ENCODE results near the gene KDM4B.

KDM4B gene

DNA sequence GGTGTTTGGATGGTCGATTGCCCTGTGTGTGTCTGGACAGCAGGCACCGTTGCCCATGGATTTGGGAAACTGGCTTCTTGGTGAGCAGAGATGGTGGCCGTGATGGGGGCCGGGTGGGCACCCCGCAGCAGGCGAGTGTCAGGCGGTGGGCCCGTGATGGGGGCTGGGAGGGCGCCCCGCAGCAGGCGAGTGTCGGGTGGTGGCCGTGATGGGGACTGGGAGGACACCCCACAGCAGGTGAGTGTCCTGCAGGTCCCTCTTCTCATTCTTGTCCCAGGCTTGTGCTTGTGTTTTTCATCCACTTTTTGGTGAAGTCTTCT is 86.5 kb downstream of the KDM4B start:
- no peak overlapping the region for H3K4me3 ChIP-seq (ENCODE audit: low read depth, low read length)
- DNase-seq (ENCODE audit: low read depth) = no peak
- TF ChIP-seq, protein P1, sequence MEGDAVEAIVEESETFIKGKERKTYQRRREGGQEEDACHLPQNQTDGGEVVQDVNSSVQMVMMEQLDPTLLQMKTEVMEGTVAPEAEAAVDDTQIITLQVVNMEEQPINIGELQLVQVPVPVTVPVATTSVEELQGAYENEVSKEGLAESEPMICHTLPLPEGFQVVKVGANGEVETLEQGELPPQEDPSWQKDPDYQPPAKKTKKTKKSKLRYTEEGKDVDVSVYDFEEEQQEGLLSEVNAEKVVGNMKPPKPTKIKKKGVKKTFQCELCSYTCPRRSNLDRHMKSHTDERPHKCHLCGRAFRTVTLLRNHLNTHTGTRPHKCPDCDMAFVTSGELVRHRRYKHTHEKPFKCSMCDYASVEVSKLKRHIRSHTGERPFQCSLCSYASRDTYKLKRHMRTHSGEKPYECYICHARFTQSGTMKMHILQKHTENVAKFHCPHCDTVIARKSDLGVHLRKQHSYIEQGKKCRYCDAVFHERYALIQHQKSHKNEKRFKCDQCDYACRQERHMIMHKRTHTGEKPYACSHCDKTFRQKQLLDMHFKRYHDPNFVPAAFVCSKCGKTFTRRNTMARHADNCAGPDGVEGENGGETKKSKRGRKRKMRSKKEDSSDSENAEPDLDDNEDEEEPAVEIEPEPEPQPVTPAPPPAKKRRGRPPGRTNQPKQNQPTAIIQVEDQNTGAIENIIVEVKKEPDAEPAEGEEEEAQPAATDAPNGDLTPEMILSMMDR (conservative IDR thresholded peaks at IDR 0.05; ENCODE audit: low read depth, low read length) = no peak

GRCh38 chr19:5057860-5058259 is 88.9 kb downstream of the KDM4B start:
- no peak overlapping the region for H3K4me3 ChIP-seq (ENCODE audit: low read depth, low read length)
- peak; percentile 40 for DNase-seq (ENCODE audit: low read depth)
- TF ChIP-seq, protein P1 (conservative IDR thresholded peaks at IDR 0.05; ENCODE audit: low read depth, low read length) = no peak

DNA sequence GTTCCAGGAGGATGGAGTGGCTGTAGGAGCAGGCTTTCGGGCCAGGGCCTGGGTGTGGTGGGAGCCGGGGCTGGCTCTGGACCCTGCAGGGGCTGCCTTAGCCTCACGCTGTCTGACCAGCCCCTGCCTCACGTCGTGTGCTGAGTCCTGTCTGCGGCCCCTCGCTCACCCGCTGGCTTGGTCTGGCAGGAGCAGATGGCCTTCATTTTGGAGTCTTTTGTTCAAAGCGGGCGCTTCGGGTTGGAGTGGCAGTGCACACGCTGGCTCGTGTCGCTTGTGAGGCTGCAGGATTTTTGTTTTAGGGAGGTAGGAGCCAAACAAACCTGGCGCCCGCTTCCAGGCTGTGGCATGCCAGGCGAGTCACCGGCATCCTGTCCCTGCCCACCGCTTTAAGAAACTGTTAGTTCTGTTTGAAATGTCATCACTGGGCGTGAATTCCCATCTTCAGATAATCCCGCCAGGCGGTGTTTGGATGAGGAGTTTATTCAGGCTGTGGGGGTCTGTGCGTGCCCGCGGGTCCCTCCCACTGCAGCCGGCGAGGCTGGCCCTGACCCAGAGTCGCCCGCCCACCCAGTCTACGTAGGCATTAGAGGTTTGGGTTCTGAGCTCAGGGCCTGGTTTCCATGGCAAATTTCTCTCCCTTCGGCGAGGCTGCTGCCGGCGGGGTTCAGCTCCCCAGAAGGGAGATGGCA is 89.8 kb downstream of the KDM4B start:
- TF ChIP-seq, protein P1 (conservative IDR thresholded peaks at IDR 0.05; ENCODE audit: low read depth, low read length) = no peak
- H3K4me3 ChIP-seq (ENCODE audit: low read depth, low read length) = no peak overlapping the region

GRCh38 chr19:5059213-5059574 is 90.3 kb downstream of the KDM4B start:
- DNase-seq (ENCODE audit: low read depth) = no peak
- H3K4me3 ChIP-seq (ENCODE audit: low read depth, low read length) = no peak overlapping the region
- TF ChIP-seq, protein P1 (conservative IDR thresholded peaks at IDR 0.05; ENCODE audit: low read depth, low read length) = no peak

More for the DNA sequence above, 89.8 kb downstream of the KDM4B start:
- DNase-seq (ENCODE audit: low read depth) = no peak

- no peak for DNase-seq (ENCODE audit: low read depth)
- TF ChIP-seq, protein P1 (conservative IDR thresholded peaks at IDR 0.05; ENCODE audit: low read depth, low read length) = no peak
Measured at GRCh38 chr19:5059793-5060192, 90.9 kb downstream of the KDM4B start.

GRCh38 chr19:5062195-5062594 is 93.3 kb downstream of the KDM4B start:
- H3K4me3 ChIP-seq (ENCODE audit: low read depth, low read length) = no peak overlapping the region
- TF ChIP-seq, protein P1 (conservative IDR thresholded peaks at IDR 0.05; ENCODE audit: low read depth, low read length) = no peak
- no peak for DNase-seq (ENCODE audit: low read depth)

More at GRCh38 chr19:5059793-5060192, 90.9 kb downstream of the KDM4B start:
- no peak overlapping the region for H3K4me3 ChIP-seq (ENCODE audit: low read depth, low read length)

DNA sequence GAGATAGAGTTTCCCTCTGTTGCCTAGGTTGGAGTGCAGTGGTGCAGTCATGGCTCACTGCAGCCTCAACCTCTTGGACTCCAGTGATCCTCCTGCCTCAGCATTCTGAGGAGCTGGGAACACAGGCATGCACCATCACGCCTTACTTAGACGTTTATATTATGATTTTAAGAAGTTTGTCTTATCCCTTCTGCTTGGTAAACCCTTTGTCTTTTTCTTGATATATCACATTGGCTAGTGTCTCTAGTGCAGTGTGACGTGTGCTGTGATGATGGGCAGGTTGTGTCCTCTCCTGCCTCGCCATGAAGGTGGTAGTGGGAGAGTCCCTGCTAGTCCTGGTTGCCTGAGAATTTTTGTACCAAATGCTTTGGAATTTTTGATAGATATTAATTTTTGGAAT is 93.9 kb downstream of the KDM4B start:
- DNase-seq (ENCODE audit: low read depth) = no peak
- TF ChIP-seq, protein P1 (conservative IDR thresholded peaks at IDR 0.05; ENCODE audit: low read depth, low read length) = no peak
- H3K4me3 ChIP-seq (ENCODE audit: low read depth, low read length) = no peak overlapping the region

Data from choroid plexus epithelial cell (primary cell).